ENCODE measurements around the gene GIT1. TPM values are rescaled to one million over a fixed set of nuclear protein-coding genes. Genes with fewer than 3 reads are reported as not detected.

GIT1 gene
- total RNA-seq, 1 donor from 2014 or later = 31.5 TPM

DNA sequence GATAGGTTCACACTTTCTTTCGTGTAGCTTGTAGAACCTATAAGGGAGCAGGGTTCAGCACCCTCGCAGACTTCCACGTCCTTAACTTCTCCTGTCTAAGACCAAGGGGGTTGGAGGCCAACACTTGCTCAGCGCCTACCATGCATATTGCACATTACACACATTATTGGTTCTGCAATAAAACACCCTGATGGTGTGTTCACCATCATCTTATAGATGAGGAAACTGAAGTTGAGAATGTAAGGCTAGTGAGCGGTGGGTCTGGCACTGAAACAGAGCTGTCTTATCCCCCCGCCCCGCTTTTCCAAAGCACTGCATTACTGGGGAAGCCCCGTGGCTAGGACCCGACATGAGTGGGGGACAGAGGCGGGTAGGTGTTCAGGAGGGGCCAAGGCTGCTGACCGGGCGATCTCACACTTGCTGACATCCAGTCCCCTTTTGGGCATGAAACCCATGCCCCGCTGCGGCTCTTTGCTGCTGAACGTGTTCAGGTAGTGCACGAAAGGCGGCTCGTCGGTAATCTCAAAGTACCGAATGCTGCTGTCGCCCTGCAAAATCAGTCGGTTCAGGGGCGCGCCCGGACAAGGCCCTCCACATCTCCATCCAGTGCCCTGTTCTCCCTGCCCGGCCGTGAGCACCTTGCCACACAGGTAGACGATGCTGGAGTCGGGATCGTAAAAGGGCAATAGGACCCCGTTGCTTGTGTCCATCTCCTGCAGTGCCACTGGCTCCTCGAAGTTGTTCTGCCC lies 27.0 kb upstream of the GIT1 start:
- no peak for ATAC-seq
- peak; percentile 51 for DNase-seq
- intact Hi-C loops (cut with micrococcal nuclease) = no loop called here

- DNase-seq (peak; percentile 92), ATAC-seq (peak; percentile 60)
- intact Hi-C loops (cut with micrococcal nuclease) = no loop called here
These were observed 26.2 kb upstream of the GIT1 start for GRCh38 chr17:29615492-29616299.

GRCh38 chr17:29615048-29615385 lies 25.6 kb upstream of the GIT1 start:
- intact Hi-C loops (cut with micrococcal nuclease) = no loop called here
- ATAC-seq = no peak
- peak; percentile 52 for DNase-seq

GRCh38 chr17:29614349-29615047 lies 25.1 kb upstream of the GIT1 start:
- DNase-seq = peak; percentile 31
- intact Hi-C loops (cut with micrococcal nuclease) = no loop called here
- no peak for ATAC-seq

- ATAC-seq = no peak
- no peak for DNase-seq
- intact Hi-C loops (cut with micrococcal nuclease) = no loop called here
These were observed 24.4 kb upstream of the GIT1 start for GRCh38 chr17:29613856-29614255.

DNA sequence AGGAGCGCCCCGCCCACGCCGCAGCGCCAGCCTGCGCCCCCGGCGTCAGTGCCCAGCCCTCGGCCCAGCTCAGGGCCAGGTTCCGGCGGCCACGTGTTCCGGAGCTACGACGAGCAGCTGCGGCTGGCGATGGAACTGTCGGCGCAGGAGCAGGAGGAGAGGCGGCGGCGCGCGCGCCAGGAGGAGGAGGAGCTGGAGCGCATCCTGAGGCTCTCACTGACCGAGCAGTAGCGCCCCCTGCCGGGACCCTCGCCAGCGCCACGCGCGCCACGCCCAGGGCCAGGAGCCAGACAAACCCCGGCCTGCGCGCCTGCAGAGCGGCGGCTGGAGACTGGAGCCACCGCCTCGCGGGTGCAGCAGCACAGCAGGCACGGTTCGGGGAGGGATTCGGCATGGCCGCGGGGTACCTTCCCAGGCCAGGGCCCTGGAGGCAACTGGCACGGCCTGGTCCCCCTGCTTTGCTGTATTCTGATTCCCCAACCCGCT lies 23.9 kb upstream of the GIT1 start:
- peak; percentile 99 for DNase-seq
- intact Hi-C loops (cut with micrococcal nuclease) = no loop called here
- peak; percentile 80 for ATAC-seq

DNA sequence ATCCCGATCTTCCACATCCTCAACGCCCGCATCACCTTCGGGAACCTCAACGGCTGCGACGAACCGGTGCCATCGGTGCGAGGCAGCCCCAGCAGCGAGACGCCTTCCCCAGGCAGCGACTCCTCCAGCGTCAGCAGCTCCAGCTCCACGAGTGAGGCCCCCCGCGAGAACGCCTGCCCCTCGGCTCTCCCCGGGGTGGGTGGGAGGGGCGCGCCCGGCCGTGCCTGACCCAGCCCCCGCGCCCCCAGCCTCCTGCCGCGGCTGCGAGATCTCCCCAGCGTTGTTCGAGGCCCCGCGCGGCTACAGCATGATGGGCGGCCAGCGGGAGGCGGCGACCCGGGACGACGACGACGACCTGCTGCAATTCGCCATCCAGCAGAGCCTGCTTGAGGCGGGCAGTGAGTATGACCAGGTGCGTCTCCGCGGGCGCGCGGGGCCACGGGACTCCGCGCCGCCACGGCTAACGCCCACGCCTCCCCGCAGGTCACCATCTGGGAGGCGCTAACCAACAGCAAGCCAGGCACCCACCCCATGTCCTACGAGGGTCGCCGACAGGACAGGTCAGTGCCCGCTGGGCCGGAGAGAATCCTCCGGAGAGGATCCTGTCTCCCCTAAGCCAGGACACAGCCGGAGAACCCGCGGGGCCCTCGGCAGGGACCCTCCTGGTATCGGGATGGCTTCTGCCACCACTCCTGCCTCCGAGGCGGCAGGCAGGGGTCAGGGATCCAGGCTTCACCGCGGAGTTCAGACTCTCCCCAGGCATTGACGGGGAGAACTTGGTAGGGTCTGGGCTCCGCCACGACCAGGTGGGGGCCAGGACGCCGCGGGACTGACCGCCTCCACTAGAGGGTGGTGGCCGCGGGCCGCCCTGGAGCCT lies 23.2 kb upstream of the GIT1 start:
- intact Hi-C loops (cut with micrococcal nuclease) = no loop called here
- ATAC-seq (no peak), DNase-seq (peak; percentile 43)

- no peak for ATAC-seq
- no peak for DNase-seq
- intact Hi-C loops (cut with micrococcal nuclease) = no loop called here
These were observed 22.6 kb upstream of the GIT1 start for GRCh38 chr17:29612094-29612403.

- DNase-seq (no peak), ATAC-seq (no peak)
- intact Hi-C loops (cut with micrococcal nuclease) = no loop called here
These were observed 22.1 kb upstream of the GIT1 start for GRCh38 chr17:29611351-29612093.

GRCh38 chr17:29610395-29610794 lies 20.9 kb upstream of the GIT1 start:
- intact Hi-C loops (cut with micrococcal nuclease) = no loop called here
- ATAC-seq = no peak

DNA sequence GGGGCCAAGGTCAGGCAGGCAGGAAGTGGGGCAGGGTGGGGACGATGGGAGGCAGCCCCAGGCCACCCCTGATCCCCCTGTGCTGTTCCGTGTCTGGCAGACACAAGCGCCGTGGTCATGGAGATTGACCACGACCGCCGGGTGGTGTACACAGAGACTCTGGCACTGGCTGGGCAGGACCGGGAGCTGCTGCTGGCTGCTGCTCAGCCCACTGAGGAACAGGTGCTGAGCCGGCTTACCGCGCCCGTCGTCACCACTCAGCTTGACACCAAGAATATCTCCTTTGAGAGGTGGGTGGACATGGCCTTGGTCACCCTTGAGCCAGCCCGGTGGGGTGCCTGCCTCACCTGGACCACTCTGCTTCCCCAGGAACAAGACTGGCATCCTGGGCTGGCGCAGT lies 19.5 kb upstream of the GIT1 start:
- DNase-seq (no peak), ATAC-seq (no peak)
- intact Hi-C loops (cut with micrococcal nuclease) = no loop called here

More at GRCh38 chr17:29610395-29610794, 20.9 kb upstream of the GIT1 start:
- no peak for DNase-seq

- no peak for ATAC-seq
- intact Hi-C loops (cut with micrococcal nuclease) = no loop called here
- DNase-seq = no peak
These were observed 18.2 kb upstream of the GIT1 start for GRCh38 chr17:29607557-29608195.

DNA sequence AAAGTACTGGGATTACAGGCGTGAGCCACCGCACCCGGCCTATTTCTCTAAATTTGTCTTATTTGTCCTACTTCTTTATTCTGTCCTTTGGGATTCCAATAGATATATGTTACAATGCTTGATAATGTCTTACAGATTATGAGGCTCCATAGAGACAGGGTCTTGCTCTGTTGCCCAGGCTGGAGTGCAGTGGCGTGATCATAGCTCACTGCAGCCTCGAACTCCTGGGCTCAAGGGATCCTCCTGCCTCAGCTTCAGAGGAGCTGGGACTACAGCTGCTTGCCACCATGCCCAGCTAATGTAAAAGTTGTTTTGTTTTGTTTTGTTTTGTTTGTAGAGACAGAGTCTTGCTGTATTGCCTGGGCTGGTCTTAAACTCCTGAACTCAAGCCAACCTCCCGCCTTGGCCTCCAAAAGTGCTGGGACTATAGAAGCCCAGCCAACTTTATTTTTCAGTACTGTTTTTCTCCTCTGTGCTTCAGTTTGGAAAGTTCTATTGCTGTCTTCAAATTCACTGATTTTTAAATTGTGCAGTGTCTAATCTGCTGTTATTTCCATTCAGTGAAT lies 13.7 kb upstream of the GIT1 start:
- peak; percentile 40 for DNase-seq

DNA sequence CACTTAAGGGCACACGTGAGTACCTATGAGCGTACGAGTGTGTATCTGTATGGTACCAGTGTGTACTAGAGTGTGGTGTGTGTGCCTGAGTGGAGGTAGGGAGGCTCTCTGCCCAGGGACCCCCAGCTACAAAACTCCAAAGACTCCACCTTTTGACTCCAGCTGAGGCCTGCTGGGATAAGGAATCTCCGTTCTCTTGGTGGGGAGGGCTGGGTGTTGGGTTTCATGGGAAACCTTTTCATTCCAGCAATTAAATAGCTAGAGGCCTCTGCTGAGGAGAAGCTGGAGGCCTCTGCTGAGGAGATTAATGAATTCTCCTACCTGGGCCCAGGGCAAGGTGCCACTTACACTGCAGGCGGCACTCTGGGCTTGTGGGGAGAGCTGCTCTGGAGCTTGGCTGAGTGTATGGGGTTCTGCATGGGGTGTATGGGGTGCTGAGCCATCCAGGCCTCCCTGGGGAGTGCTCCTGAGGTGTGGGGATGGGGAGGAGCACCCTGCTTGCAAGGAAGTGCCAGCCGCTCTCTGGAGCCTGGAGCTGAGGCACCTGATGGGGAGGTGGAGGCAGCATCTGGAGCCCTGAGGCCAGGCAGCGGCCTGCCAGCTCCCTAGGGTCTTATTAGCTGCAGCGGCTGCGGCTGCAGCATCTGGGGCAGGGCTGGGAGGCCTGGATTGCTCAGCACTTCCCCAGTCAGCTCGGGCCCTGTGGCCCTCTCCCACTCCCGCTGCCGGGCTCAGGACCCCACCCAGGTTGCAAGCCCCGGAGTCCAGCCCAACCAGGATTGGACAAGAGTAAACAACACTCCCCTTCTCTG lies 8.1 kb upstream of the GIT1 start:
- intact Hi-C loops (cut with micrococcal nuclease) = no loop called here
- DNase-seq = no peak
- no peak for ATAC-seq

More for the DNA sequence above, 13.7 kb upstream of the GIT1 start:
- peak; percentile 29 for ATAC-seq
- intact Hi-C loops (cut with micrococcal nuclease) = no loop called here

GRCh38 chr17:29596811-29597210 lies 7.4 kb upstream of the GIT1 start:
- peak; percentile 17 for ATAC-seq
- peak; percentile 54 for DNase-seq
- intact Hi-C loops (cut with micrococcal nuclease) = no loop called here

DNA sequence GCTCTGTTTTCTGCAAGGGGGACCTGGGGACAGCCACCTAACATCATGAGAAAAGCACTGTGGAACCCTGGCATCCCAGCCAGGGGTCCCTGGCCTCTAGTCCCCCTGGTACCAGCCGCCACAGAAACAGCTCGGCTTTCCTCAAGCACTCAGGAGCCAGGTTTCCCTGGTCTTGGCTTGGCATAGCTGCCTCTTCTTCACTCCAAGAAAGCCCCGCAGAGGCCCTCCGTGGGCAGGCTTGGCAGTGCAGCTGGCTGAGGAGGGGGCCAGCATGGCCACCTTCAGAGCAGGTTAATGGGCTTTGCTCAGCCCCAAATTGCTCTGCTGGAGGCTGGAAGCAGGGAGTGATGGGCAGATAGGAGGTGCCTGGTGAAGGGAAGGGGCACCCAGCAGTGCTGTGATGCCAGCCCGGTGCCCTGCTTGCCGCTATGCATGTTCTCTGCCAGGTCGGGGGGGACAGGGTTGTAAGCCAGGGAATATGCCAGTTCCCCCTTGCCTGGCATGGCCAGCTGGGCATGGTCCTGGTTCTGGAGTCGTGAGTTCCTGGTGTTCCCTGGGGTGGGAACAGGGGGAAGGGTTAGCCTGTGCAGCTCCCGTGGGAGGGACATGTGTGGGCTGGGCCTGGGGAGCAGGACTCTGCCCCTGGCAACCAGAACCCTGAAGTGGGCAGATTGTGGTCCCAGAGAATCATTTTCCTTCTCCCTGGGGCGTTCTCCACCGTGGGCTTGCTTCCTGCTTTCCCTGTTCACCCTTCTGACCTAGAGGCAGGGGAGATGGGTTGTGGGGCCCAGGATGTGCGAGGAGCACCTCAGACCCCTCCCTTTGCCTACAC lies 6.7 kb upstream of the GIT1 start:
- intact Hi-C loops (cut with micrococcal nuclease) = no loop called here
- ATAC-seq (no peak), DNase-seq (no peak)

All from left ventricle myocardium superior (tissue), 1 donor.